T-helper 17 cell (primary cell): ENCODE data around the gene TOMM22. TPM values are rescaled to one million over a fixed set of nuclear protein-coding genes. Genes with fewer than 3 reads are reported as not detected.

Source experiments
- ATAC-seq: fragments of 150-1000 bp; cut with Tn5 transposase; 2 replicates; pipeline ENCODE4 v1.10.0; 2021; ENCODE audit warnings: mild to moderate bottlenecking, moderate library complexity
- DNase-seq, 3 donors: peaks; one replicate each; pipeline versions ENCODE4 v3.0.0 to v3.0.0-alpha.2; 2020 to 2021
- H3K9me3 ChIP-seq: one replicate; pipeline ENCODE4 v1.7.0; 2013; ENCODE audit warnings: low read length, mild to moderate bottlenecking; ENCODE audit not compliant: control insufficient read depth, poor library complexity, severe bottlenecking
- H3K27ac Mint-ChIP-seq: one replicate; pipeline ENCODE4 v1.8.0; 2022; ENCODE audit warnings: mild to moderate bottlenecking, moderate library complexity, mixed read lengths
- H3K27me3 Mint-ChIP-seq: one replicate; pipeline ENCODE4 v1.8.0; 2022; ENCODE audit warnings: mixed read lengths
- H3K36me3 Mint-ChIP-seq: one replicate; pipeline ENCODE4 v1.8.0; 2022; ENCODE audit warnings: low read depth, mixed read lengths
- H3K4me1 Mint-ChIP-seq: one replicate; pipeline ENCODE4 v1.8.0; 2022; ENCODE audit warnings: mild to moderate bottlenecking, mixed read lengths
- H3K4me3 Mint-ChIP-seq: one replicate; pipeline ENCODE4 v1.8.0; 2022; ENCODE audit warnings: mild to moderate bottlenecking, moderate library complexity, mixed read lengths
- total RNA-seq, 4 donors: library from RNA in 2 of 4; stranded (reverse) in 2 of 4; gene quantifications; one replicate each; pipeline ENCODE4 v1.2.3 and lab custom pipeline; 2022 to 2026

The TOMM22 gene
- total RNA-seq, 2 donors from 2014 or later = 56.3 to 63.5 TPM

GRCh38 chr22:38699784-38700183 lies 18.0 kb downstream of the TOMM22 start:
- H3K4me1 Mint-ChIP-seq = peaks cover 39% of the 10 kb centered on the region
- ATAC-seq = no peak
- no peaks in the 10 kb centered on the region for H3K27me3 Mint-ChIP-seq
- H3K27ac Mint-ChIP-seq = peak overlapping the region; percentile 95
- H3K4me3 Mint-ChIP-seq = peak overlapping the region; percentile 93
- DNase-seq = no peak
- H3K9me3 ChIP-seq = no peaks in the 10 kb centered on the region
- H3K36me3 Mint-ChIP-seq = peaks cover 5% of the 10 kb centered on the region

- ATAC-seq (no peak), DNase-seq (no peak)
These were observed 18.6 kb downstream of the TOMM22 start for GRCh38 chr22:38700270-38700788.

GRCh38 chr22:38700789-38701628 lies 19.3 kb downstream of the TOMM22 start, which contains the start of gene JOSD1:
Gene JOSD1 (minus strand): TSS chr22:38700943. CDS start chr22:38699987, 956 bp downstream.
- ATAC-seq (peak; percentile 51), DNase-seq (peak; percentile 96 to 100 (median 96))
- H3K27me3 Mint-ChIP-seq = no peaks in the 10 kb centered on the region
- H3K4me3 Mint-ChIP-seq = peak within 1 kb of the TSS; percentile 93
- H3K9me3 ChIP-seq = no peaks in the 10 kb centered on the region
- H3K4me1 Mint-ChIP-seq = peaks cover 41% of the 10 kb centered on the region
- H3K27ac Mint-ChIP-seq = peak within 1 kb of the TSS; percentile 95
- peaks cover 5% of the 10 kb centered on the region for H3K36me3 Mint-ChIP-seq

More at GRCh38 chr22:38700270-38700788, 18.6 kb downstream of the TOMM22 start:
- H3K27ac Mint-ChIP-seq = peak overlapping the region; percentile 95
- peaks cover 5% of the 10 kb centered on the region for H3K36me3 Mint-ChIP-seq
- no peaks in the 10 kb centered on the region for H3K27me3 Mint-ChIP-seq
- H3K4me3 Mint-ChIP-seq = peak overlapping the region; percentile 93
- H3K4me1 Mint-ChIP-seq = peaks cover 41% of the 10 kb centered on the region
- no peaks in the 10 kb centered on the region for H3K9me3 ChIP-seq

- peak overlapping the region; percentile 86 for H3K4me3 Mint-ChIP-seq
- H3K9me3 ChIP-seq = no peaks in the 10 kb centered on the region
- DNase-seq (no peak), ATAC-seq (no peak)
- peaks cover 2% of the 10 kb centered on the region for H3K36me3 Mint-ChIP-seq
- no peaks in the 10 kb centered on the region for H3K27me3 Mint-ChIP-seq
- peak overlapping the region; percentile 92 for H3K27ac Mint-ChIP-seq
- peaks cover 45% of the 10 kb centered on the region for H3K4me1 Mint-ChIP-seq
These were observed 23.0 kb downstream of the TOMM22 start for GRCh38 chr22:38704654-38705234.

- peak within 1 kb of the TSS; percentile 92 for H3K27ac Mint-ChIP-seq
- H3K4me3 Mint-ChIP-seq = peak within 1 kb of the TSS; percentile 94
- H3K27me3 Mint-ChIP-seq = no peaks in the 10 kb centered on the region
- H3K9me3 ChIP-seq = no peaks in the 10 kb centered on the region
- peaks cover 44% of the 10 kb centered on the region for H3K4me1 Mint-ChIP-seq
- H3K36me3 Mint-ChIP-seq = peaks cover 2% of the 10 kb centered on the region
- ATAC-seq (peak; percentile 81), DNase-seq (peak; percentile 88 to 95 (median 89))
These were observed 23.7 kb downstream of the TOMM22 start, which contains the start of gene GTPBP1 for GRCh38 chr22:38705235-38706100. Gene GTPBP1 (plus strand): TSS chr22:38705944. CDS start chr22:38705956, 12 bp downstream.

- H3K36me3 Mint-ChIP-seq = no peaks in the 10 kb centered on the region
- peak overlapping the region; percentile 94 for H3K4me3 Mint-ChIP-seq
- peak in 2 of 3 donors; percentile 20 to 27 for DNase-seq
- no peaks in the 10 kb centered on the region for H3K27me3 Mint-ChIP-seq
- peaks cover 46% of the 10 kb centered on the region for H3K4me1 Mint-ChIP-seq
- no peak for ATAC-seq
- peak overlapping the region; percentile 60 for H3K27ac Mint-ChIP-seq
- no peaks in the 10 kb centered on the region for H3K9me3 ChIP-seq
These were observed 24.5 kb downstream of the TOMM22 start for GRCh38 chr22:38706101-38706900.

GRCh38 chr22:38706901-38707195 lies 25.1 kb downstream of the TOMM22 start:
- H3K9me3 ChIP-seq = no peaks in the 10 kb centered on the region
- Mint-ChIP-seq H3K4me1 (peaks cover 43% of the 10 kb centered on the region), H3K27me3 (no peaks in the 10 kb centered on the region), H3K36me3 (no peaks in the 10 kb centered on the region), H3K27ac (peak overlapping the region; percentile 60), H3K4me3 (peak overlapping the region; percentile 94)
- ATAC-seq = no peak
- DNase-seq = no peak

GRCh38 chr22:38707346-38707745 lies 25.6 kb downstream of the TOMM22 start:
- H3K4me1 Mint-ChIP-seq = peaks cover 48% of the 10 kb centered on the region
- ATAC-seq (no peak), DNase-seq (no peak)
- no peaks in the 10 kb centered on the region for H3K36me3 Mint-ChIP-seq
- H3K27me3 Mint-ChIP-seq = no peaks in the 10 kb centered on the region
- peak overlapping the region; percentile 94 for H3K4me3 Mint-ChIP-seq
- H3K9me3 ChIP-seq = no peaks in the 10 kb centered on the region
- H3K27ac Mint-ChIP-seq = peak overlapping the region; percentile 88

GRCh38 chr22:38707984-38708383 lies 26.2 kb downstream of the TOMM22 start:
- Mint-ChIP-seq H3K36me3 (no peaks in the 10 kb centered on the region), H3K27me3 (no peaks in the 10 kb centered on the region), H3K4me3 (peak overlapping the region; percentile 94), H3K4me1 (peaks cover 53% of the 10 kb centered on the region), H3K27ac (peak overlapping the region; percentile 88)
- ATAC-seq (no peak), DNase-seq (no peak)
- no peaks in the 10 kb centered on the region for H3K9me3 ChIP-seq

GRCh38 chr22:38709306-38709705 lies 27.5 kb downstream of the TOMM22 start:
- no peak overlapping the region for H3K27ac Mint-ChIP-seq
- no peak for ATAC-seq
- no peak overlapping the region for H3K4me3 Mint-ChIP-seq

GRCh38 chr22:38710351-38710750 lies 28.6 kb downstream of the TOMM22 start:
- Mint-ChIP-seq H3K27me3 (no peaks in the 10 kb centered on the region), H3K36me3 (no peaks in the 10 kb centered on the region), H3K4me1 (peaks cover 69% of the 10 kb centered on the region), H3K4me3 (no peak overlapping the region), H3K27ac (no peak overlapping the region)
- no peaks in the 10 kb centered on the region for H3K9me3 ChIP-seq
- ATAC-seq = no peak
- DNase-seq = no peak

More at GRCh38 chr22:38709306-38709705, 27.5 kb downstream of the TOMM22 start:
- no peaks in the 10 kb centered on the region for H3K9me3 ChIP-seq
- Mint-ChIP-seq H3K4me1 (peaks cover 65% of the 10 kb centered on the region), H3K36me3 (no peaks in the 10 kb centered on the region), H3K27me3 (no peaks in the 10 kb centered on the region)
- no peak for DNase-seq

GRCh38 chr22:38710866-38711265 lies 29.1 kb downstream of the TOMM22 start:
- Mint-ChIP-seq H3K36me3 (no peaks in the 10 kb centered on the region), H3K27ac (no peak overlapping the region)

More at GRCh38 chr22:38710866-38711265, 29.1 kb downstream of the TOMM22 start:
- no peak for DNase-seq
- no peaks in the 10 kb centered on the region for H3K9me3 ChIP-seq
- H3K4me1 Mint-ChIP-seq = peaks cover 70% of the 10 kb centered on the region
- no peak for ATAC-seq
- H3K4me3 Mint-ChIP-seq = peak overlapping the region; percentile 36
- no peaks in the 10 kb centered on the region for H3K27me3 Mint-ChIP-seq
